Natural killer cell treated with Interleukin-12 subunit alpha and Interleukin-12 subunit beta and Interleukin-15 and Interleukin-18, amount 100 ng/mL, for 72 hours (primary cell): ENCODE measurements around the gene AOC1. TPM values are rescaled to one million over a fixed set of nuclear protein-coding genes. Genes with fewer than 3 reads are reported as not detected.
"Not testable (repeated sequence)": the region's sequence is repeated elsewhere in the genome, so short reads cannot be mapped to it uniquely, and the experiment has no call there.

Experiments used
- ATAC-seq, 2 donors: fragments of 150-1000 bp; cut with Tn5 transposase in 1 of 2; sonication (Bioruptor Pico), chemical (Tn5 transposase) in 1 of 2; 2 replicates each; pipeline ENCODE4 v1.10.0; 2021
- DNase-seq: peaks from one replicate; pipeline ENCODE4 v3.0.0; 2022; ENCODE audit warnings: low spot score
- H3K27ac Mint-ChIP-seq, 2 donors: 1 replicate in 1 of 2; 2 replicates in 1 of 2; pipeline ENCODE4 v1.8.0; 2022; ENCODE audit warnings: mixed read lengths in 2 of 2, mild to moderate bottlenecking in 1 of 2, moderate library complexity in 1 of 2
- H3K27me3 Mint-ChIP-seq, 2 donors: 1 replicate in 1 of 2; 2 replicates in 1 of 2; pipeline ENCODE4 v1.8.0; 2022; ENCODE audit warnings: mixed read lengths in 2 of 2
- H3K36me3 Mint-ChIP-seq: one replicate; pipeline ENCODE4 v1.8.0; 2022; ENCODE audit warnings: mixed read lengths
- H3K4me1 Mint-ChIP-seq, 2 donors: 1 replicate in 1 of 2; 2 replicates in 1 of 2; pipeline ENCODE4 v1.8.0; 2022; ENCODE audit warnings: low read depth in 2 of 2, mixed read lengths in 2 of 2, mild to moderate bottlenecking in 1 of 2
- H3K4me3 Mint-ChIP-seq: one replicate; pipeline ENCODE4 v1.8.0; 2022; ENCODE audit warnings: mixed read lengths
- H3K9me3 Mint-ChIP-seq: 2 replicates; pipeline ENCODE4 v1.8.0; 2022; ENCODE audit warnings: mixed read lengths
- total RNA-seq, 2 donors: library from RNA; stranded (reverse); gene quantifications; one replicate each; pipeline ENCODE4 v1.2.3, GENCODE V29; 2022

AOC1 gene, protein sequence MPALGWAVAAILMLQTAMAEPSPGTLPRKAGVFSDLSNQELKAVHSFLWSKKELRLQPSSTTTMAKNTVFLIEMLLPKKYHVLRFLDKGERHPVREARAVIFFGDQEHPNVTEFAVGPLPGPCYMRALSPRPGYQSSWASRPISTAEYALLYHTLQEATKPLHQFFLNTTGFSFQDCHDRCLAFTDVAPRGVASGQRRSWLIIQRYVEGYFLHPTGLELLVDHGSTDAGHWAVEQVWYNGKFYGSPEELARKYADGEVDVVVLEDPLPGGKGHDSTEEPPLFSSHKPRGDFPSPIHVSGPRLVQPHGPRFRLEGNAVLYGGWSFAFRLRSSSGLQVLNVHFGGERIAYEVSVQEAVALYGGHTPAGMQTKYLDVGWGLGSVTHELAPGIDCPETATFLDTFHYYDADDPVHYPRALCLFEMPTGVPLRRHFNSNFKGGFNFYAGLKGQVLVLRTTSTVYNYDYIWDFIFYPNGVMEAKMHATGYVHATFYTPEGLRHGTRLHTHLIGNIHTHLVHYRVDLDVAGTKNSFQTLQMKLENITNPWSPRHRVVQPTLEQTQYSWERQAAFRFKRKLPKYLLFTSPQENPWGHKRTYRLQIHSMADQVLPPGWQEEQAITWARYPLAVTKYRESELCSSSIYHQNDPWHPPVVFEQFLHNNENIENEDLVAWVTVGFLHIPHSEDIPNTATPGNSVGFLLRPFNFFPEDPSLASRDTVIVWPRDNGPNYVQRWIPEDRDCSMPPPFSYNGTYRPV
- total RNA-seq: not detected

DNA sequence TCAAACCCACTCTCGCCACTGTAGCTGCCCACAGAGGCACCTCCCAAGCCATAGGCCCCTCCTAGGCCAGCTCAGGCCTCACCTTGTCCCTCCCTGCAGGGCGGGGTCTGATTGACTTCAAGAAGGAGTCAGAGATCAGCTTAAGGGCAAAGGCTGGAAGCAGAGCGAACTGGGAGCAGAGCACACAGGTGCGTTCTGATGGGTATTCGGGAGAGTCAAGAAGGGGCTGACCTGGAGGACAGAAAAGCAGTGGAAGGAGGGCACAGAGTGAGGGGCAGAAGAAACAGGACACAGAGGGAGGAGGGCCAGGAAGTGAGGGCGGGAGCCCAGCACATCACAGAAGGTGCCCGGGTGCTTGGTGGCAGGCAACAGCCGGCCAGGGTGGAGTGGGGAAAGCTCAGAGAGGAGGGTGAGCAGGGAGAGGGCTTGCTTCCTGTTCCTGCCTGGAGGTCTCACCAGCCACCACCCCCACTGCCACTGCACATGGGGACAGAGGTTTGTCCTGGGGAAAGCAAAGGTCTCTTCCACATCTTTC, at the start of gene AOC1:
AOC1 (plus strand) TSS at position 147 of the 535 bp plus-strand sequence. CDS start 3,954 bp downstream, outside the sequence.
- Mint-ChIP-seq H3K36me3 (no peaks in the 10 kb centered on the region), H3K27ac (no peak within 1 kb of the TSS), H3K4me3 (no peak within 1 kb of the TSS), H3K4me1 (peaks cover 0 to 5% of the 10 kb centered on the region in 2 donors), H3K9me3 (no peaks in the 10 kb centered on the region), H3K27me3 (peaks cover 22 to 38% of the 10 kb centered on the region in 2 donors)
- ATAC-seq: no peak
- peak; percentile 32 for DNase-seq

DNA sequence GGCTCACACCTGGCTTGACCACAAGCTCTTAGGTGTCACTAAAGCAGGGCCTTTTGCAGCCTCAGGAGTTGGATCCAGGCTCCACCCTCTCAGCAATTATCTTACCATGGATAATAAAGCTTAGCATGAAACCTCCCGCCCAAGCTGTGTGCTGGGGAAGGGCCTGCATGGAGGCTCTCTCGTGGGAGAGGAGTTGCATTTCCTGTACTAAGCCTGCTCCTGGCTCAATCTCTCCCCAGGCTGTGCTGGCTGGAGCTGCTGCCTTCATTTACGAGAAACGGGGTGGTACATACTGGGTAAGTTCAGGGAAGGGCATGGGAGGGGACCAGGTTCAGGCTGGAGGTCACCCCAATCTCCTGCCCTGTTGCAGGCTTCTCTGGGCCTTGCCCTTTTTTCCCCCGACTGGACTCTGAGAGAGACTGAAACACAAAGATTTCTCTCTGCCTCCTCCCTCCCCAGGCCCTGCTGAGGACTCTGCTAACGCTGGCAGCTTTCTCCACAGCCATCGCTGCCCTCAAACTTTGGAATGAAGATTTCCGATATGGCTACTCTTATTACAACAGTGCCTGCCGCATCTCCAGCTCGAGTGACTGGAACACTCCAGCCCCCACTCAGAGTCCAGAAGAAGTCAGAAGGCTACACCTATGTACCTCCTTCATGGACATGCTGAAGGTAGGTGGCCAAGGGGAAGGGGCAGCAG, 49.0 kb upstream of the AOC1 start:
- Mint-ChIP-seq H3K36me3 (peaks cover 7% of the 10 kb centered on the region), H3K4me3 (no peak overlapping the region), H3K4me1 (peaks cover 0 to 8% of the 10 kb centered on the region in 2 donors), H3K9me3 (no peaks in the 10 kb centered on the region), H3K27me3 (peaks cover 26 to 30% of the 10 kb centered on the region in 2 donors), H3K27ac (no peak overlapping the region)
- no peak for ATAC-seq
- no peak for DNase-seq

DNA sequence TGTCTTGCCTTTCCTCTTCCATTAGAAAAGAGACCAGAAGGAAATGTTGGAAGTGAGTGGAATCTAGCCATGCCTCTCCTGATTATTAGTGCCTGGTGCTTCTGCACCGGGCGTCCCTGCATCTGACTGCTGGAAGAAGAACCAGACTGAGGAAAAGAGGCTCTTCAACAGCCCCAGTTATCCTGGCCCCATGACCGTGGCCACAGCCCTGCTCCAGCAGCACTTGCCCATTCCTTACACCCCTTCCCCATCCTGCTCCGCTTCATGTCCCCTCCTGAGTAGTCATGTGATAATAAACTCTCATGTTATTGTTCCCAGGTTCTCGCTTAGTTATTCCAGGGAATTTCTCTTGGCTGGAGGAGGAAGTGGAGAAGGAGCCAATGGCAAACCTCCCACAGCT, 47.5 kb upstream of the AOC1 start:
- no peaks in the 10 kb centered on the region for H3K9me3 Mint-ChIP-seq
- peaks cover 7% of the 10 kb centered on the region for H3K36me3 Mint-ChIP-seq
- no peak overlapping the region for H3K27ac Mint-ChIP-seq
- no peak for ATAC-seq
- no peak for DNase-seq
- H3K27me3 Mint-ChIP-seq: peaks cover 25 to 31% of the 10 kb centered on the region in 2 donors
- H3K4me3 Mint-ChIP-seq: no peak overlapping the region
- H3K4me1 Mint-ChIP-seq: peaks cover 0 to 8% of the 10 kb centered on the region in 2 donors

DNA sequence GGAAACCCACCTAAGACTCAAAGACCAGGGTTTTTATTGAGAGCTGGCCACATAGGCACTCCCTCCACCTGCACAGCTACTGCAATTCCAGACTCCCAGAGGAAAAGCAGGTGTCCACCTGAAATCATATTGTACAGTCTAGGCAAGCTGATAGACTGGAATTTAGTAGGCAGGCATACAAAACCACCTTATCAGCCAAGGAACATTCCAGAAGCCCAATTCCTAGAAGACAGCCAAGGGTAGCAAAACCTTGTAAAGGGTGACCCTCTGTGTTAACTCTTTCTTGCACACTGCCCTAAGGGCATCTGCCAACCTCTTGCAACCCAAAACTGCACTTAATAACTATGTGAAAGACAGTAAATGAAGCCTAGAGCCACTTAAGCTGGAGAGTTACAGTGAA, 46.5 kb upstream of the AOC1 start:
- Mint-ChIP-seq H3K27me3 (peaks cover 35 to 38% of the 10 kb centered on the region in 2 donors), H3K4me3 (no peak overlapping the region), H3K36me3 (peaks cover 7% of the 10 kb centered on the region), H3K9me3 (no peaks in the 10 kb centered on the region), H3K4me1 (peaks cover 0 to 8% of the 10 kb centered on the region in 2 donors), H3K27ac (no peak overlapping the region)
- DNase-seq (no peak), ATAC-seq (no peak)

DNA sequence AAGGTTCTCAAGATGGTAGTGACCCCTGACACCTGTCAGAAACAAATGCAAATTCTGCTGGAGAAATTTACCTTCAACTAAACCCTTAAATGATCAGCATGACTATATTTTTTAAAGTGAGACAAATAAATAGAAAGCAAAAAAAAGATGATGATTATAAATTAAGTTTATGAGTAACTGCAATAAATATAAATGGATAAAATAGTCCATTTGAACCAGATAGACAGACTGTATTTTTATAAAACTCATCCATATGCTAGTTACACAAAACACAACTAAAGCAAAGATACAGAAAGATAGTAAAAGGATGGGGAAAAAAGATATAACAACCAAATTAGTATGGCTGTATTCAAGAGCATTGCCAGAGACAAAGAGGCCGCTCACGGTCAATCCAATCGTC, 45.9 kb upstream of the AOC1 start:
- ATAC-seq (no peak), DNase-seq (no peak)
- no peaks in the 10 kb centered on the region for H3K9me3 Mint-ChIP-seq
- H3K27ac Mint-ChIP-seq: no peak overlapping the region
- H3K27me3 Mint-ChIP-seq: peaks cover 39 to 40% of the 10 kb centered on the region in 2 donors
- no peak overlapping the region for H3K4me3 Mint-ChIP-seq
- peaks cover 0 to 5% of the 10 kb centered on the region in 2 donors for H3K4me1 Mint-ChIP-seq
- peaks cover 7% of the 10 kb centered on the region for H3K36me3 Mint-ChIP-seq

DNA sequence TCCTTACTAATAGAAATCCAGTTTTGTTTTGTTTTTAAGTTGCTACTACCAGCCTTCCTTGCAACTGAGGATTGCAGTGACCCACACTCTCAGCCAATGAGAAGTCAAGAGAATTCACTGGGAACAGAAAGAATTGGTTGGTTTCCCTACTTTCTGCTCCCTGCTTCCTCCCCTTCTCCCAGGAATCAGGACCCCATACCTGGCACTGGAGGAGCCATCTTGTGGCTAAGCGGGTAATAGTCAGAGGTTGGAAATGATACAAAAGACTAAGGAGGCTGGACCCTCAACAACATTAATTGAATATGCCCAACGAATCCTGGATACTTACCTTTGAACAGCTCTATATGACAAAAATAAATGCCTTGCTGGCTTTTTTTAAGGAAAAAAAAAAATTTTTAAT, 45.5 kb upstream of the AOC1 start:
- Mint-ChIP-seq H3K27ac (no peak overlapping the region), H3K4me1 (peaks cover 0 to 2% of the 10 kb centered on the region in 2 donors), H3K9me3 (no peaks in the 10 kb centered on the region), H3K27me3 (peaks cover 39 to 41% of the 10 kb centered on the region in 2 donors), H3K4me3 (no peak overlapping the region), H3K36me3 (peaks cover 7% of the 10 kb centered on the region)
- DNase-seq: no peak
- ATAC-seq: no peak

DNA sequence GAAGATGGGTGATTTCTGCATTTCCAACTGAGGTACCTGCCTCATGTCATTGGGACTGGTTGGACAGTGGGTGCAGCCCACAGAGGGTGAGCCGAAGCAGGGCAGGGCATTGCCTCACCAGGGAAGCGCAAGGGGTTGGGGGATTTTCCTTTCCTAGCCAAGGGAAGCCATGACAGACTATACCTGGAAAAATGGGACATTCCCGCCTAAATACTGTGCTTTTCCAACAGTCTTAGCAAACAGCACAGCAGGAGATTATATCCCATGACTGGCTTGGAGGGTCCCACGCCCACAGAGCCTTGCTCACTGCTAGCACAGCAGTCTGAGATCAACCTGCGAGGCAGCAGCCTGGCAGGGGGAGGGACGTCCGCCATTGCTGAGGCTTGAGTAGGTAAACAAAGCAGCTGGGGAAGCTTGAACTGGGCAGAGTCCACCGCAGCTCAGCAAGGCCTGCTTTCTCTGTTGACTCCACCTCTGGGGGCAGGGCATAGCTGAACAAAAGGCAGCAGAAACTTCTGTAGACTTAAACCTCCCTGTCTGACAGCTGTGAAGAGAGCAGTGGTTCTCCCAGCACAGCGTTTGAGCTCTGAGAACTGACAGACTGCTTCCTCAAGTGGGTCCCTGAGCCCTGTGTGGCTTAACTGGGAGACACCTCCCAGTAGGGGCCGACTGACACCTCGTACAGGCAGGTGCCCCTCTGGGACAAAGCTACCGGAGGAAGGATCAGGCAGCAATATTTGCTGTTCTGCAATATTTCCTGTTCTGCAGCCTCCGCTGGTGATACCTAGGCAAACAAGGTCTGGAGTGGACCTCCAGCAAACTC, 44.5 kb upstream of the AOC1 start:
- not testable (repeated sequence) for DNase-seq, H3K4me1 Mint-ChIP-seq, ATAC-seq, H3K4me3 Mint-ChIP-seq, H3K36me3 Mint-ChIP-seq, H3K27ac Mint-ChIP-seq, H3K9me3 Mint-ChIP-seq
- H3K27me3 Mint-ChIP-seq: peaks cover 35% of the 10 kb centered on the region in 2 donors

DNA sequence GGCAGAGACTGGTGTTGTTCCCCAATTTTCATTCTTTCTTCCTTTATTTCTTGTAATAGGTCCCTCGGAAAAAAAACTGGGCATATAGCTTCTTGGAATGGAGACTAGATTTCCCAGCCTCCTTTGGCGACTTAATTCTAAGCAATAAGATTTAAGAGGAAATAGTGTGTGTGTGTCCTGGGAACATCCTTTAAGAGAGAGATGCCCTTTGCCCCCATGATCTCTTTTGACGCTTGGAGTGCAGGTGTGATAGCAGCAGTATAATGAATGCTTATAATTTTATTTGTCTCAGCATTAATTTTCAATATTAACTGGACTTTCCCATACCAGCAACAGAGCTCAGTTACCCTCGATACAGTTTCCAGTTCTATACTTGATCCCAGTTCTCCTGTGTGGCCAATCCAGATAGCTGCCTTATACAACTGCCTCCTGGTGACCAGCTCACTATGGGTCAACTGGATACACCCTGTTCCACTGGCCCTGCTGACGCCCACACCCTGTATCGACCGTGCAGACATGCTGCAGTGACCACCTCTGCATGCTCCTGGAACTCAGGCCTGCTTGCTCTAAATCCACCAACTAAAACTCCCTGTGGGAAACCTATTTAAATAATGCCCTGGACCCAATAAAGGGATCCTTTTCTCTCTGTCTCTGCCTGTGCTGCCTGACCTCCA, 37.9 kb upstream of the AOC1 start:
- ATAC-seq: no peak
- no peak overlapping the region for H3K27ac Mint-ChIP-seq

DNA sequence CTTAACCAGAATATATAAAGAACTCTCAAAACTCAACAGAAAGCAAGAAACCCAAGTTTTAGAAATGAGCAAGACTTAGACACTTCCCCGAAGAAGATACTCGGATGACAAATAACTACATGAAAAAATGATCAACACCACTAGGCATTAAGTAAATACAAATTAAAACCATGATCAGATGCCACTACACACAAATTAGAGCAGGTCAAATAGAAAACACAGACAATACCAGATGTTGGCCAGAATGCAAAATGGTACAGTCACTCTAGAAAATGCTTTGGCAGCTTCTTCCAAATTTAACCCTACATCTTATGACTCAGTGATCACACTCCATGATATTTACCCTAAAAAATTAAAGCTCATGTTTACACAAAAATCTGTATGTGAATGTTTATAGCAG, 33.3 kb upstream of the AOC1 start:
- Mint-ChIP-seq H3K9me3 (peaks cover 2% of the 10 kb centered on the region), H3K27ac (no peak overlapping the region), H3K36me3 (peaks cover 19% of the 10 kb centered on the region), H3K27me3 (peaks cover 48 to 64% of the 10 kb centered on the region in 2 donors), H3K4me3 (no peak overlapping the region), H3K4me1 (no peaks in the 10 kb centered on the region)
- peak in 1 of 2 donors; percentile 59 for ATAC-seq
- DNase-seq: no peak

More for the DNA sequence above, 37.9 kb upstream of the AOC1 start:
- peaks cover 2% of the 10 kb centered on the region for H3K9me3 Mint-ChIP-seq
- H3K27me3 Mint-ChIP-seq: peaks cover 56 to 74% of the 10 kb centered on the region in 2 donors
- H3K4me3 Mint-ChIP-seq: no peak overlapping the region
- no peak for DNase-seq
- H3K4me1 Mint-ChIP-seq: no peaks in the 10 kb centered on the region
- peaks cover 11% of the 10 kb centered on the region for H3K36me3 Mint-ChIP-seq

DNA sequence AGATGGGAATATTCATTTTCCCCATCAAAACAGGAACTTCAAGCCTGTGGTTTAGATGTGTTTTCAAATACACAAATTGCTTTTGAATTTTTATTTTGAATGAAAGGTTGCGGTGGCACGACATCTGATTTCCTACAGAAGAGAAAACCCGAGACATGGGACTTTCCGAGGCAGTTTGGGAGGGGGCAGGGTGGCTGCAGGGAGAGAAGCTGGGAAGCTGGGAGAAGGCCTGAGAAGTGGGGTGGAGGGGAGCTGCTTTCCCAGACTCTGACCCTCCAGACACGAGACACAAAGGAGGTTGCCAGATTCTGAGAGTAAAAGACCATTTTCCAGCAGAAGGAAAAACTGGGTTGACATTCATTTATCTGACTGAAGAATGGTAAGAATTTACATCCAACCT, 32.2 kb upstream of the AOC1 start:
- Mint-ChIP-seq H3K27ac (no peak overlapping the region), H3K9me3 (peaks cover 2% of the 10 kb centered on the region), H3K4me3 (no peak overlapping the region), H3K36me3 (peaks cover 19% of the 10 kb centered on the region), H3K27me3 (peaks cover 46 to 54% of the 10 kb centered on the region in 2 donors), H3K4me1 (no peaks in the 10 kb centered on the region)
- ATAC-seq: no peak
- no peak for DNase-seq

DNA sequence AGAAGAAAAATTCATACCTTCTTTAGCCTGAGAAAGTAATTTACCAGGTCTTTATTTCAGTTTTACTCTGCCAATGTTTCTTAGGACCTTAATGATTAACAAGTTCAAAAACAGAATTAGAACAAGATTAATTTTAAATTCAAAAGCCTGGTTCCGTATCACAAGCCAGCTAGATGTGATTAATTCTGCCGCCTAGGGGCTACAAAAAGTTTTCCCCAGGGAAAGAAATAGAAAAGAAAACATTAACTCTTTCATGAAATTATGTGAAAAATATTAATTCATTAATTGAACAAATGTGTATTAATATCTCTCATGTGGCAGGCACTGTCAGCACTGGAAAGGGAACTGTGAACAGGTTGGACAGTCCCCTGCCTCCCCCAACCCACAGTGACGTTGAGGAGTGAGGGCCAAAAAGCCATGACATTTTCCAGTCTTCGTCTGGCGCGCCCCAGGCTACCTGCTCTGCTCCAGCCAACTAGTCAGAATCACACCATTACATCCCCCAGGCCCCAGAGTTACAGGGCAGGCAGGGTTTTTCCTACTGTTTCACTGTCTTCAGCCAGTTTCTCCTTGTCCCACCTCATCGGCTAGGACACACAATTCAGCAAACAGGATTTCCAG, 31.6 kb upstream of the AOC1 start:
- no peak overlapping the region for H3K27ac Mint-ChIP-seq
- H3K9me3 Mint-ChIP-seq: peaks cover 2% of the 10 kb centered on the region
- peaks cover 46 to 58% of the 10 kb centered on the region in 2 donors for H3K27me3 Mint-ChIP-seq
- H3K4me1 Mint-ChIP-seq: no peaks in the 10 kb centered on the region
- ATAC-seq (no peak), DNase-seq (no peak)
- peaks cover 16% of the 10 kb centered on the region for H3K36me3 Mint-ChIP-seq
- H3K4me3 Mint-ChIP-seq: no peak overlapping the region

DNA sequence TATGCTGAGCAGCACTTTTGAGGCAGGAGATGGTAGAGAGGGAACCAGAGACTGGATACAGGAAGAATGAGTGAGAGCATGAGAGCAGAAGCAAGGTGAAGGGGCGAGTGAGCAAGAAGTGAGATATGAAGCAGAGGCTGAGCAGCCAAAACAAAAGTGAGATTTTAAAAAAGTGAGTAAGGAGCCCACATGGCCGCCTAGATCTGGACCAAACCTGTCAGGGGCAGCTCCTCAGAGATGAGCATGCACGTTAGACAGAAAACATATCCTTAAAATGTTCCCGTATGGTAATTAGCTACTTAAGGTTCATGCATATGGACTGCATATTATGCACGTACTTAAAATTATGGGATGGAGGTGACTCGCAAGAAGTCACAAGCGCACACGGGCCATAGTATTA, 29.3 kb upstream of the AOC1 start:
- peaks cover 7% of the 10 kb centered on the region for H3K36me3 Mint-ChIP-seq
- no peak overlapping the region for H3K27ac Mint-ChIP-seq
- H3K4me3 Mint-ChIP-seq: no peak overlapping the region
- H3K27me3 Mint-ChIP-seq: peaks cover 45 to 52% of the 10 kb centered on the region in 2 donors
- no peaks in the 10 kb centered on the region for H3K4me1 Mint-ChIP-seq
- no peaks in the 10 kb centered on the region for H3K9me3 Mint-ChIP-seq
- no peak for DNase-seq
- ATAC-seq: no peak
